ENCODE results near the gene MTX3. TPM values are rescaled to one million over a fixed set of nuclear protein-coding genes. Genes with fewer than 3 reads are reported as not detected.

The MTX3 gene
- total RNA-seq, 1 experiment from 2014 or later = 7.1 TPM

DNA sequence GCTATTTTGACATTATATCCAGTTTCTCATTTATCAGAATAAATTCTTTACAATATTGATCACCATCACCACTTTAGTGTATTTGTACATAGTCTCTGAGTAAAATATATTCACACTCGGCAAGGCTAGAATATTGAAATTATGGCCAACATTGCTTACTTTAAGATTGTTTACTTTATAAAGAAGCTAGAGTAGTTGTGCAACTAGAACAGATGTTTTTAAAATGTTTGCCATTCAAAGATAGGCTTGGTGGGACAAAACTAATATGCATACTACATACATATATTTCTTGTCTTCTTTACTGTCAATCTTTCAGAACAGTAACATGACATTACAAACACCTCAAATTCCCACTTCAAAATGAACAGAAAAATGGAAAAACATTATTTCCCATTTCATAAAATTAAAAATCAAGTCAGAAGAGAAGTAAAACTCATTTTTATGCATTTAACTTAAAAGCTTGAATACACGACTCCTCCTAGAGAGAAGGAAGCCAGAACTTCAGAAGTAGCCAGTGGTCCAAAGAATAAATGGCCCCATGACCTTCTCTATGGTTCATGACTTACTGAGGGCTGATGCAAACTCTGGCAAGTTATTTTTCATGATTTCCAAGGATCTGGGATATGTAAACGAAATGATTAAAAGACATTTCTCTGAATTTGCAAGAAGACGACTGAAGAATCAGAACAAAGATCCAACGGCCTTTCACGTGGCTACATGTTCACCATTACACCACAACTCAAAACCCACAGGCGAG is 14.1 kb downstream of the MTX3 start:
- peaks cover 14% of the 10 kb centered on the region; the same call in 1 of the 2 replicates for H3K36me3 ChIP-seq (ENCODE audit: low read depth, low read length)
- BruUV-seq (replicated peaks) = no TSS peak
- CTCF ChIA-PET = no interaction called here
- DNase-seq (no peak), ATAC-seq (no peak)
- no peak overlapping the region for H3K4me2 ChIP-seq (ENCODE audit: low read length)
- H3F3A ChIP-seq (ENCODE audit: low read length, unreplicated experiment) = no peaks in the 10 kb centered on the region
- no peak overlapping the region for H2AFZ ChIP-seq (ENCODE audit: low read length)
- H3K79me2 ChIP-seq (ENCODE audit: low read length) = no peaks in the 10 kb centered on the region
- no peak overlapping the region for H3K4me3 ChIP-seq (ENCODE audit: low read length)
- no peaks in the 10 kb centered on the region for H3K27me3 ChIP-seq (ENCODE audit: low read length)
- no peak for TF ChIP-seq EZH2phosphoT487 (IDR thresholded peaks at IDR 0.05; ENCODE audit: borderline replicate concordance, low read length)
- no peak for TF ChIP-seq CTCF (conservative IDR thresholded peaks at IDR 0.05; ENCODE audit: low read depth, low read length)
- no peak for TF ChIP-seq EZH2 (IDR thresholded peaks at IDR 0.05; ENCODE audit: low read length, unreplicated experiment)
- intact Hi-C loops (cut with micrococcal nuclease) = no loop called here
- POLR2A ChIA-PET (ENCODE audit: unreplicated experiment) = no interaction called here
- no peak overlapping the region for H3K27ac ChIP-seq (ENCODE audit: low read length)
- H3K4me1 ChIP-seq (ENCODE audit: insufficient read depth, low read length) = peaks cover 18% of the 10 kb centered on the region
- H4K20me1 ChIP-seq (ENCODE audit: low read length) = no peaks in the 10 kb centered on the region
- H3K9me2 ChIP-seq (replicated peaks; ENCODE audit: low read length) = no peaks in the 10 kb centered on the region
- no peaks in the 10 kb centered on the region for H3K9me3 ChIP-seq (ENCODE audit: low read length)
- H3K9ac ChIP-seq (ENCODE audit: low read length) = no peak overlapping the region

DNA sequence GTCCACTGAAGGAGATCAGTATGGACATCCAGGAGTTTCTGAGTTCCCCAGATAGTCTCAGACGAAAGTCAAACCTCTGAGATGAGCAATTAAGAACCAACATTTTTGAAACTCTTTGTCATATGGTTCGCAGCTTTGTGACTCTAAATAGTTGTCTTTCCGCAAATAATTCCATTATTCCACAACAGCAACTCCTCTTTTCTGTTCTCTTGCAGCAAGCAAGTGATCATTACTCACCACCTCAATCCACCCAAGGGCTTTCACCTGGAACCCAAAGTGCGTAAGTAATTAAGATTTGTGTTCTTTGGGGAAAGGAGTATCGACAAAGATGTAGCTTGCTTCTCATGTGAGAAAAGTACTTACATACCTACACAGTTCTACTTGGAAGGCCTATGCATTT is 15.6 kb downstream of the MTX3 start:
- CTCF ChIA-PET = no interaction called here
- peaks cover 14% of the 10 kb centered on the region; the same call in 1 of the 2 replicates for H3K36me3 ChIP-seq (ENCODE audit: low read depth, low read length)
- ATAC-seq (no peak), DNase-seq (no peak)
- no peak overlapping the region for H2AFZ ChIP-seq (ENCODE audit: low read length)
- H4K20me1 ChIP-seq (ENCODE audit: low read length) = no peaks in the 10 kb centered on the region
- POLR2A ChIA-PET (ENCODE audit: unreplicated experiment) = no interaction called here
- H3K4me3 ChIP-seq (ENCODE audit: low read length) = no peak overlapping the region
- TF ChIP-seq EZH2phosphoT487 (IDR thresholded peaks at IDR 0.05; ENCODE audit: borderline replicate concordance, low read length) (no peak), EZH2 (IDR thresholded peaks at IDR 0.05; ENCODE audit: low read length, unreplicated experiment) (no peak), CTCF (conservative IDR thresholded peaks at IDR 0.05; ENCODE audit: low read depth, low read length) (no peak)
- no peaks in the 10 kb centered on the region for H3K9me2 ChIP-seq (replicated peaks; ENCODE audit: low read length)
- H3K27ac ChIP-seq (ENCODE audit: low read length) = no peak overlapping the region
- no TSS peak for BruUV-seq (replicated peaks)
- H3K4me1 ChIP-seq (ENCODE audit: insufficient read depth, low read length) = peaks cover 27% of the 10 kb centered on the region
- H3F3A ChIP-seq (ENCODE audit: low read length, unreplicated experiment) = no peaks in the 10 kb centered on the region
- intact Hi-C loops (cut with micrococcal nuclease) = no loop called here
- no peaks in the 10 kb centered on the region for H3K27me3 ChIP-seq (ENCODE audit: low read length)
- no peak overlapping the region for H3K9ac ChIP-seq (ENCODE audit: low read length)
- peak overlapping the region; percentile 23; the same call in 1 of the 2 replicates for H3K4me2 ChIP-seq (ENCODE audit: low read length)
- no peaks in the 10 kb centered on the region for H3K79me2 ChIP-seq (ENCODE audit: low read length)
- H3K9me3 ChIP-seq (ENCODE audit: low read length) = no peaks in the 10 kb centered on the region

DNA sequence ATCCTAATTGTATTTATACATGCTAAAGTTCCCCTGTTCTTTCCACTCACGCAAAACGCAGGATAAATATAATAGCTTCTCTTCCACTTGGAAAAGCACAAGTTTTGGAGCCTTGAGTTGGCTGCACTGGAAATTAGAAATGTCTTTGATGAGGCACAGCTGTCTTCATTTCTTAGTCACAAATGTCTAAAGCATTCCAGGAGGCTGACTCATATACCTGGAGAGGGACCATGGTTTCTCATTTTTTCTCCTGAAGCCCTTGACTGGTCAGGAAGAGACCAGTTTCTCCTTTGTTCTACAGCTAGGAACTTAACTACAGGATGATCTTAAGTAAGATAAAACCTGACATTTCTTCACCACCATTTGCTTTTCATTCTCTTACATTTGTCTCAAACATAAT is 16.2 kb downstream of the MTX3 start:
- DNase-seq (peak; percentile 83), ATAC-seq (peak; percentile 79)
- Histone ChIP-seq H3K9me3 (ENCODE audit: low read length) (no peaks in the 10 kb centered on the region), H2AFZ (ENCODE audit: low read length) (no peak overlapping the region), H3K9ac (ENCODE audit: low read length) (no peak overlapping the region), H4K20me1 (ENCODE audit: low read length) (no peaks in the 10 kb centered on the region), H3K4me2 (ENCODE audit: low read length) (peak overlapping the region; percentile 23; the same call in 1 of the 2 replicates), H3K9me2 (replicated peaks; ENCODE audit: low read length) (no peaks in the 10 kb centered on the region), H3K79me2 (ENCODE audit: low read length) (no peaks in the 10 kb centered on the region), H3K4me3 (ENCODE audit: low read length) (no peak overlapping the region), H3K36me3 (ENCODE audit: low read depth, low read length) (peaks cover 14% of the 10 kb centered on the region; the same call in 1 of the 2 replicates), H3F3A (ENCODE audit: low read length, unreplicated experiment) (no peaks in the 10 kb centered on the region), H3K4me1 (ENCODE audit: insufficient read depth, low read length) (peaks cover 27% of the 10 kb centered on the region), H3K27me3 (ENCODE audit: low read length) (no peaks in the 10 kb centered on the region), H3K27ac (ENCODE audit: low read length) (no peak overlapping the region)
- CTCF ChIA-PET = no interaction called here
- BruUV-seq (replicated peaks) = no TSS peak
- intact Hi-C loops (cut with micrococcal nuclease) = no loop called here
- POLR2A ChIA-PET (ENCODE audit: unreplicated experiment) = no interaction called here
- TF ChIP-seq EZH2phosphoT487 (IDR thresholded peaks at IDR 0.05; ENCODE audit: borderline replicate concordance, low read length) (no peak), EZH2 (IDR thresholded peaks at IDR 0.05; ENCODE audit: low read length, unreplicated experiment) (no peak), CTCF (conservative IDR thresholded peaks at IDR 0.05; ENCODE audit: low read depth, low read length) (no peak)

Measured in PC-3 (cell line).